ENCODE measurements around the gene YWHAG. TPM values are rescaled to one million over a fixed set of nuclear protein-coding genes. Genes with fewer than 3 reads are reported as not detected.

YWHAG gene
- polyA plus RNA-seq, 1 donor (not counting 4 experiments of a cell fraction or from before 2014, with no cell fraction given), result 130 TPM

DNA sequence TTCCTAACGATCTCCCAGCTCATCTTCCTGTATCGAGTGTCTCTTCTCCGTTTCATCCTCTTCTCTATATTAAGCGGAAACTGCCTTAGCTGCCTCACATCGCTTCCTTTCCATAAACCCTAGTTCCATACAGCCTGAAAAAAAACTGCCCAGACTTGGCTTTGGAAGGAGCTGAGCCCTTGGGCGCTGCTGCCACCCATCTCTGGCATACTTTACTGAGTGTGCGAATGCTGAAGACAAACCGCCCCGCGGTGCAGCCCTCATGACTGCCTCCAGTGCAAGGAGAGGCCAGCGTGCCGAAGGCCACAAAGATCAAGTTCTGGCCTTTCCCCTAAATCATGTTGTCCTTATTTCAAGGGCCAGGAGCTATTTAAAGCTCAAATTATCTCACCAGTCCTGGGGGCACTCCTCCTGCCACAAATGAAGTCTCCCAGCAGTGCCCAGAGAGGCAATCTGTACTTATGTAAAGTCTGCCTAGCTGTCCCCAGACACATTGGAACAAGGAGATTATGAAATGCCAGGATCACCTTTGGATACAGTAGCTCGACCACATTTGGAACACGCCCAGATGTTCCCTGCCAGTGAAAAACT is 25.2 kb downstream of the YWHAG start:
- Histone ChIP-seq H4K20me1 (ENCODE audit: control insufficient read depth, extremely low read depth, insufficient read depth, low read length) (peaks cover 72% of the 10 kb centered on the region), H2AFZ (ENCODE audit: control insufficient read depth, low read length) (no peak overlapping the region), H3K4me2 (ENCODE audit: control insufficient read depth, extremely low read depth, insufficient read depth, low read depth, low read length) (peak overlapping the region; percentile 51), H3K9me1 (ENCODE audit: control insufficient read depth, extremely low read depth, insufficient read depth, low read length) (peaks cover 10% of the 10 kb centered on the region), H3K27me3 (ENCODE audit: control insufficient read depth, extremely low read depth, insufficient read depth, low read length) (no peaks in the 10 kb centered on the region), H3K9ac (ENCODE audit: control insufficient read depth, extremely low read depth, insufficient read depth, low read length) (peak overlapping the region; percentile 47), H3K9me3 (ENCODE audit: control insufficient read depth, low read depth, low read length) (no peaks in the 10 kb centered on the region), H3K27ac (ENCODE audit: control insufficient read depth, insufficient read depth, low read length) (peak overlapping the region; percentile 45), H3K36me3 (ENCODE audit: control insufficient read depth in 2 of 2, extremely low read depth in 1 of 2, insufficient read depth in 2 of 2, low read length in 2 of 2) (peaks cover 36 to 56% of the 10 kb centered on the region in 2 experiments), H3K4me3 (ENCODE audit: control insufficient read depth in 2 of 3, extremely low read depth in 1 of 3, insufficient read depth in 2 of 3, low read depth in 1 of 3, low read length in 3 of 3) (no peak overlapping the region), H3K4me1 (ENCODE audit: control insufficient read depth, extremely low read depth, insufficient read depth, low read length) (peaks cover 27% of the 10 kb centered on the region), H3K79me2 (ENCODE audit: control insufficient read depth, insufficient read depth, low read length) (peaks cover 97% of the 10 kb centered on the region)
- dilution Hi-C loops (cut with MboI; ENCODE audit: extremely low pct_ligation_motif_present, low sequenced_read_pairs), result no loop called here
- no peak for TF ChIP-seq CTCF (optimal IDR thresholded peaks at IDR 0.05 in 1 of 3, IDR thresholded peaks at IDR 0.05 in 1 of 3, conservative IDR thresholded peaks at IDR 0.05 in 1 of 3; ENCODE audit: extremely low read depth in 1 of 3, insufficient read depth in 2 of 3, low read length in 3 of 3)
- no peak for TF ChIP-seq EZH2 (IDR thresholded peaks at IDR 0.05; ENCODE audit: low read length)
- no peak for FAIRE-seq
- DNase-seq (ENCODE audit: low read depth, low spot score), result no peak

DNA sequence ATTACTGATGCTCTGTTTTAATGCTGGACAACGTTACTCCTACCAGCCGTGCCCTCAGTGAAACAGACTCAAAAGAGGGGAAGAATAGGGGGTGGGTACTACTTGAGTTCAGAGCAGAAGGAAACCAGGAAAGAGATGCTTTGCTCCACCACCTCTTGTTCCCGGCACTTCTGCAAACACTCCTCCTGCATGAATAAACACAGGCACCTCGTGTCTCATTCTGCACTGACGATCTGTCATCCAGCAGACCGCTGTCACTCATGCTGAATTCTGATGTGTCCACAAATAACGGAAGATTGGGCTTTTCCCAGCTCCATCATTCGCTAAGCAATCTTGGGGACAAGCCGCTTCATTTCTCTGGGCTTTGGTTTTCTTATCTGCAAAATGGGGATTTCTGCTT is 26.7 kb downstream of the YWHAG start:
- no peak for TF ChIP-seq EZH2 (IDR thresholded peaks at IDR 0.05; ENCODE audit: low read length)
- TF ChIP-seq CTCF (optimal IDR thresholded peaks at IDR 0.05 in 1 of 3, IDR thresholded peaks at IDR 0.05 in 1 of 3, conservative IDR thresholded peaks at IDR 0.05 in 1 of 3; ENCODE audit: extremely low read depth in 1 of 3, insufficient read depth in 2 of 3, low read length in 3 of 3), result no peak
- FAIRE-seq (no peak), DNase-seq (ENCODE audit: low read depth, low spot score) (no peak)
- H3K27ac ChIP-seq (ENCODE audit: control insufficient read depth, insufficient read depth, low read length), result no peak overlapping the region
- H3K9me3 ChIP-seq (ENCODE audit: control insufficient read depth, low read depth, low read length), result no peaks in the 10 kb centered on the region
- peaks cover 96% of the 10 kb centered on the region for H3K79me2 ChIP-seq (ENCODE audit: control insufficient read depth, insufficient read depth, low read length)
- H2AFZ ChIP-seq (ENCODE audit: control insufficient read depth, low read length), result no peak overlapping the region
- peaks cover 15% of the 10 kb centered on the region for H3K4me1 ChIP-seq (ENCODE audit: control insufficient read depth, extremely low read depth, insufficient read depth, low read length)
- no peak overlapping the region for H3K4me2 ChIP-seq (ENCODE audit: control insufficient read depth, extremely low read depth, insufficient read depth, low read depth, low read length)
- dilution Hi-C loops (cut with MboI; ENCODE audit: extremely low pct_ligation_motif_present, low sequenced_read_pairs), result no loop called here
- peaks cover 41 to 55% of the 10 kb centered on the region in 2 experiments for H3K36me3 ChIP-seq (ENCODE audit: control insufficient read depth in 2 of 2, extremely low read depth in 1 of 2, insufficient read depth in 2 of 2, low read length in 2 of 2)
- H3K9ac ChIP-seq (ENCODE audit: control insufficient read depth, extremely low read depth, insufficient read depth, low read length), result no peak overlapping the region
- no peaks in the 10 kb centered on the region for H3K27me3 ChIP-seq (ENCODE audit: control insufficient read depth, extremely low read depth, insufficient read depth, low read length)
- no peak overlapping the region for H3K4me3 ChIP-seq (ENCODE audit: control insufficient read depth in 2 of 3, extremely low read depth in 1 of 3, insufficient read depth in 2 of 3, low read depth in 1 of 3, low read length in 3 of 3)
- peaks cover 9% of the 10 kb centered on the region for H3K9me1 ChIP-seq (ENCODE audit: control insufficient read depth, extremely low read depth, insufficient read depth, low read length)
- H4K20me1 ChIP-seq (ENCODE audit: control insufficient read depth, extremely low read depth, insufficient read depth, low read length), result peaks cover 66% of the 10 kb centered on the region

Measured in keratinocyte (primary cell).